ENCODE results near the gene MPND. TPM values are rescaled to one million over a fixed set of nuclear protein-coding genes. Genes with fewer than 3 reads are reported as not detected.

The MPND gene
- total RNA-seq, 1 experiment from 2014 or later: 37.0 TPM

DNA sequence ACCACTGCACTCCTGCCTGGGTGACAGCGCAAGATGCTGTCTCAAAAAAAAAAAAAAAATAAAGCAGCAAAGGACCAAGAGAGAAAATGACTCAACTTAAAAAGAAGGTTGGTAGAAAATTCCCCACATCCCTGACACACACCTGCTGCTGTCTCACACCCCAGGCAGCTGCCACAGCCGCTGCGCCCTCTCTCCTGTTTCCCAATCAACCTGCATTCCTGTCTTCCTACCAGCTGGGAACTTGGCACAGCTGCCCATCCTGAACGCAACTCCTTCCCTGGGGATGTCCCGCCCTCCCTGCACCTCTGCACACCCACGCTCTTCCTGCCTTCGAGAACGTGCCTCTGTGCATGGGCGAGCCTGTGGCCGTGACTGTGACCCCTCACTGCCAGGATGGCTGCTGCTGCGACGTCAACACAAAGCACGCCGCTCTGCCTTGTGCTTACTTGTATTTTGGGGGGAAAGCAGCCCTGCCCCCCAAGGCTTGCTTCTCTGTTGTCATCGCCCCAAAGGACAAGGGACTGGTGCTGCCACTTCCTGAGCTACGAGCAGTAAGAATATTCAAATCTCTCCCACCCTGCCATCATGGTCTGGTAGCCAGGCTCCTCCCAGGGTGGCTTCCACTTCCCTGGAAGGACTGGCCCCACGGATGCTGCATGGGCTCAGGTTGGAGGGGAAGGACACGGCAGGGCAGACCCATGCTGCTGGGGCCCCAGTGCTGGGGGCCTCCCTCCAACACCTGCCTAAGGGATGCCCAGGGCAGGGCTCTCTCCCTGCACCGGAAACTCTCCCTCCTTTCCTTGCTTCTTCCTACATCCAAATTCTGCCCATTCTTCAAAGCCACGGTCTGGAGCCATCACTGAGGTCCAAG is 36.3 kb downstream of the MPND start:
- Mint-ChIP-seq H3K27me3 (ENCODE audit: low read depth) (peaks cover 2% of the 10 kb centered on the region; the same call in 1 of the 2 replicates), H3K4me3 (no peak overlapping the region), H3K36me3 (ENCODE audit: insufficient read depth in 1 of 3, low read depth in 3 of 3) (no peaks in the 10 kb centered on the region; a peak in 1 of 7 replicates), H3K9me3 (no peaks in the 10 kb centered on the region), H3K4me1 (peaks cover 36 to 48% of the 10 kb centered on the region in 2 experiments), H3K27ac (peak overlapping the region; percentile 55 to 69 (median 66); a peak in 3 of 7 replicates)
- H3K79me2 ChIP-seq (ENCODE audit: insufficient read depth, low read length): peaks cover 5% of the 10 kb centered on the region; the same call in 1 of the 2 replicates
- H2BK15ac ChIP-seq (ENCODE audit: low read depth, low read length): no peak overlapping the region
- H3K14ac ChIP-seq (ENCODE audit: insufficient read depth, low read length): no peak overlapping the region; the same call in 1 of the 2 replicates
- no peak overlapping the region for H3K18ac ChIP-seq (ENCODE audit: insufficient read length, low read depth, low read length)
- H3K23me2 ChIP-seq (ENCODE audit: insufficient read length, low read depth, low read length, poor library complexity, severe bottlenecking): no peaks in the 10 kb centered on the region
- no peak for TF ChIP-seq CTCF (conservative IDR thresholded peaks at IDR 0.05)
- no peak overlapping the region for H3K9ac ChIP-seq (ENCODE audit: extremely low read depth, insufficient read length, low read length)
- no peak overlapping the region for H2BK5ac ChIP-seq (ENCODE audit: insufficient read length, low read length)
- no peak overlapping the region for H3T11ph ChIP-seq (ENCODE audit: low read length)
- no peak overlapping the region for H4K5ac ChIP-seq (ENCODE audit: insufficient read length, low read depth, low read length)
- no peak overlapping the region for H4K91ac ChIP-seq (ENCODE audit: insufficient read length, low read depth, low read length)
- H3K9me3 ChIP-seq (ENCODE audit: control insufficient read depth, low read depth, low read length): no peaks in the 10 kb centered on the region
- no peak overlapping the region for H3K27ac ChIP-seq (ENCODE audit: insufficient read length, low read depth, low read length)
- no CpG with 5 or more reads among the region's 20 CpGs for WGBS (ENCODE audit: extremely low coverage, insufficient read length, low lambda C conversion rate)
- no peaks in the 10 kb centered on the region for H3K27me3 ChIP-seq (ENCODE audit: insufficient read depth, low read length)
- no peak overlapping the region for H2AK5ac ChIP-seq (ENCODE audit: insufficient read length, low read length)
- H3K4me1 ChIP-seq (ENCODE audit: insufficient read depth, low read length): peaks cover 8% of the 10 kb centered on the region; the same call in 1 of the 2 replicates
- DNase-seq: no peak
- H2BK20ac ChIP-seq (ENCODE audit: low read depth, low read length, poor library complexity, severe bottlenecking): no peak overlapping the region
- H3K4ac ChIP-seq (ENCODE audit: low read depth, low read length): no peak overlapping the region
- peaks cover 3% of the 10 kb centered on the region for H3K79me1 ChIP-seq (ENCODE audit: insufficient read depth, low read depth, low read length, poor library complexity, severe bottlenecking)
- H4K20me1 ChIP-seq (ENCODE audit: control insufficient read depth, insufficient read depth, insufficient read length): peaks cover 5% of the 10 kb centered on the region
- H3K23ac ChIP-seq (ENCODE audit: insufficient read length, low read depth, low read length): no peak overlapping the region
- H4K8ac ChIP-seq (replicated peaks; ENCODE audit: insufficient read length, low read depth, low read length): no peak overlapping the region
- no peak overlapping the region for H3K56ac ChIP-seq (ENCODE audit: insufficient read length, low read depth, low read length)
- H2AFZ ChIP-seq (ENCODE audit: low read length): no peak overlapping the region
- no peak overlapping the region for H3K4me2 ChIP-seq (ENCODE audit: insufficient read depth, insufficient read length, low read length)
- H2BK120ac ChIP-seq (ENCODE audit: low read depth, low read length, poor library complexity, severe bottlenecking): no peak overlapping the region
- no peak overlapping the region for H2BK12ac ChIP-seq (ENCODE audit: insufficient read length, low read depth, low read length)

All from H9 (cell line).